HG02678 (cell line): ENCODE results near the gene NRP2.

ENCODE experiments used
- ATAC-seq: cut with Tn5 transposase; IDR thresholded peaks from one replicate; pipeline ENCODE4 v1.9.1; 2021; ENCODE audit warnings: mild to moderate bottlenecking, moderate library complexity; ENCODE audit not compliant: unreplicated experiment

The NRP2 gene

DNA sequence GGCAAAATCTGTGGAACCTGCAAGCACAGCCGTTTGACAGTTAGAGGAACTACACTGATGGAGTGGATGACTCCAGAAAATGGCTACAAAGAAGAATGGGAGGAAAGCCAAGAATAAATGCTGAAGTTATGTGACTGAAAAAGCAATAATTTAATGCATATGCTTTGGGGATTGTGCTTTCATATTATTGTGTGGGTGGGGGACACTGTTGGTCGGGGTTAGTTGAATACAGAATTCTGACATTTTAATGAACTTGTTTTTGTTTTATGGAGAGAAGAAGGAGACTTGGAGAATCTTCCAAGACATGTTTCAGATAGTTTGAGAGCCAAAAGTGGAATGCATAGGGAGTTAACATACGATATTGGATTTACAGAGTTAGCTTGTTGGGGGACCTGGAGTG, 68.5 kb downstream of the NRP2 start:
- no peak for ATAC-seq

DNA sequence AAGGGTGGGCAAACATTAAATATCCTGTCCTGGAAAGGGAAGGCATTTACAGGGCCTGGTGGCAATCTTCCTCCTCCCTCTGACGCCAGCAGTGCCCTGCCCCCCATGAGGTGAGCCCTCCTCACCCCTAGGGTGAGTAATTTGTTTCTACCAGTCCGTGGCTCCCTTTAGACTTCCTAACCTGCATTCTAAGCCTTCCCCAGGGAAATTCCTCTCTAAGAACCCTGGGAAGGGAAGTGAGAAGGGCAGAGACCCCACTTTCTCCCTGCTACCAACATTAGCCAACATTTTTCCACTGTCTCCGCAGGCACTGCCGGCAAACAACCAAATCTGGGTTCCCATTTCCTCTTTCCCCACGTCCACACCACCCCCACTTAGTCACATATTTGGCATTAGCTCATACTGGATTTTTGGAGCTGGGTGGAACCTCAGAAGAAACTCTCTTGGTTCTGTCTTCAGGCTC, 69.3 kb downstream of the NRP2 start:
- no peak for ATAC-seq

DNA sequence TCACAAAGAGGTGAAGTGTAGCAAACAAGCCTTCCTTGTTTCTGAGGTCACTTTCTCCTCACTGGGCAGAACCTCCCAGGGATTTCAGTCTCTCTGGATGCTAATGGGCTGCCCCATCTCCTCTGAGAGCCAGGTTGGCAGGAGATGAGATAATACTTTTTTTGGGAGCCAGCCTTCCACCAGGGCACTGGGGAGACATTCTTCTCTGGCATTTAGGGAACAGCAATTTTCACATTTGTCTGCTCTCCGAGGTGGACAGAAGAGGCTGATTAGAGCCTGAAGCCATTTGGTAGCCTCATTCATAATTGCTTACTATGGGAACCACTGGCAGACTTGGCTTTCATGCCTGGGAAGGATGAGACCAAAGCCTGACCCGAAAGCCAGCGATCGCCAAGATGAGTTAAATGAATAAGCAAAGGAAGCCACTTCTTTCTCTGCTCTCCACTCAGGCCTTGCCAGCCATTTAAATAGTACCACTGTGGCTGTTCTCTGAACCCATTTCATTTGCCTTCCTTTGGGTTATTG, 70.1 kb downstream of the NRP2 start:
- ATAC-seq: no peak

DNA sequence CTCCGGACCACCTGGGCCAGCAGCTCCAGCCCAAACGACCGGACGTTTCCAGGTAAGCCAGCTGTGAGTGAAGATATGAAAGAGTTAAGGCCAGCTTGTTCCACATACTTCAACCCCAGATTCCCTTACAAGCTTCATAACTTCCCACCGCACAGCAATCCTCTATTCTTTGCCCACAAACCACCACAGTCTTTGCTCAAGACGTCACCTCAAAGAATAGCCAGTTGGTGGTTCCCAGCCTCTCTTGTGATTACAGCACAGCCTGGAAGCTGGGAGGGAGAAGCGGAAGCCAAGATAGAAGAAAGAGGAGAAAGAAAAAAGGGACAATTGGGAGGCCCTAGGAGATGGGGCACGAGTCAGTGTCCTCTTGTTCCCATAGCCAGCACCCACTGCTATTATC, 70.6 kb downstream of the NRP2 start:
- no peak for ATAC-seq

DNA sequence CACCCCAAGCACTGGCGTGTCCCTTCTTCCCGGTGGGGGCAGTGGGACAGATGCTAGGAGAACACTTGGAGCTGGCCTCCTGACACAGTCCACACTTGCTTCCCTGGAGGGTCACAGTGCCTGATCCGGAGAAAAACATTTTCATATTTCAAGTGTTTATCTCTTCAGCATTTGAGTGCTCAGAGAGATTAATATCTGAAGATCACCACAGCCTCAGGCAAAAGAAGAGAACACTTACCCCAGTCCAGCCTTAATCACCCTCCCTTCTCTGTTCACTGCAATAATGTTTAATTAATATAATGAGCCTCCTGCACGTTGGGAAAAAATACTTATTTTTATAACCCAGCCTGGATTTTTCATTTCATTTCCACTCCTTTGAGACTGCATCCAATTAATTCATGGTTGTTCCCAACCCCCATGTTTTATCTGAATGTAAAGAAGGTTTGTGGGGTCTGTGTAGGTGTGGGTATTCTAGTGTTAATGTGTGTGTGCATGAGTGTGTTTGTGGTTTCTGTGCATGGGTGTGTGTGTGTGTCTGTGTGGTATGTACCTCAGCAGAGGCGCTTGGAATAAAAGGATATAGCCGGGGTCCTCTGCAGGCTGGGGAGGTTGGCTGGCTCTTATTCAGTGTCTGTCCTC, 72.1 kb downstream of the NRP2 start:
- no peak for ATAC-seq

DNA sequence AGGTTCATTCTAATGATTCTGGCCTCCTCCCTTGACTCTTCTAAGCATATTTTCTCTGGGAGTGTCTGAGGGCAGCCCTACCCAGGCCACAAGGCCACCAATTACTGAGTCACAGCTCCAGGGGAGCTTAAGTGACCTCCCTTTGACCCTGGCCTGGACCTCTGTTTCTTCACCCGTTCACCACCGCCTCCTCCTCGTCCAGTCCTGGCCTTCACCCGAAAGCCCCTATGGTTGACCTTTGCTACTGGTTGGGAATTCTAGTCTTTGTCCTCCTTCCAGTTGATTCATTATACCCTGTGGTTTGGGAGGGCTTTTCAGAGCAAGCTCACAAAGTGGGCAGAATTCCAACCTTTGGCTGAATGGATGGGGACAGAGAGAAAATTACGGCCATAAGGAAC, 72.6 kb downstream of the NRP2 start:
- no peak for ATAC-seq

DNA sequence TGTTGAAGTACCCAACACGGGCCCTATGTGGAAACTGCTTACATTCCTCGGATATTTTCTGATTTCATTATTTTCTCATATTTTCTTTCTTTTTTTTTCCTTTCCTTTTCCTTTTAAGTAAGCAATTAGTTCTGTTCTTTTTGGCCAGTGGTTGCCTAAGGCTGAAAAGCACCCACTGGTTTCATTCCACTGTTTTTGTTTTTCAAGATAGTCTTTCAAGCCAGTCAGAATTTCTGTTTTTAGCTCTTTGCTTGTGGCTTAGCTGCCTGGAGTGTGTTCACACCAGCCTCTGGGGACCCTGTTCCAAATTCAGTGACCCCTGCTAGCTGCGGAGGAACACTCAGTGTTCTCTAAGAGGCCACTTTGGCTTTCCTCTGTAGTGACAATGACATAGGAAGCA, 73.6 kb downstream of the NRP2 start:
- ATAC-seq: no peak

DNA sequence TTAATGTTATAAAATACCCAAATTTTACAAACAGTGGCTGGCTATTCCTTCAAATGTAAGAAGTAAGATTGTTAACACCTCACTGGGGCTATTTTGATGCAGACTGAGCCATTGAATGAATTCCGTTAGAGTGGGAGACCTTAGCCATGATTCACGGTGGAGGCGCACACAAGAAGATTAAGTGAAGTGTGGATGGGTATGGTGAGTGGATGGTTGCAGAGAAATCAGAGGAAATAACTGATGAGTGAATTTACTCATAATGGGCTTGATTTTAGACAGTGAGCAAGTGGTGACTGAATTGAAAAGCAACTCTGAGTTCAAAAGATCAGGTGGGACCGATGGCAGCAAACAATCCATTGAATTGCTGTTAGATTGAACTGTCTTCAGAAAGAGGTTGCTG, 75.0 kb downstream of the NRP2 start:
- ATAC-seq: no peak

DNA sequence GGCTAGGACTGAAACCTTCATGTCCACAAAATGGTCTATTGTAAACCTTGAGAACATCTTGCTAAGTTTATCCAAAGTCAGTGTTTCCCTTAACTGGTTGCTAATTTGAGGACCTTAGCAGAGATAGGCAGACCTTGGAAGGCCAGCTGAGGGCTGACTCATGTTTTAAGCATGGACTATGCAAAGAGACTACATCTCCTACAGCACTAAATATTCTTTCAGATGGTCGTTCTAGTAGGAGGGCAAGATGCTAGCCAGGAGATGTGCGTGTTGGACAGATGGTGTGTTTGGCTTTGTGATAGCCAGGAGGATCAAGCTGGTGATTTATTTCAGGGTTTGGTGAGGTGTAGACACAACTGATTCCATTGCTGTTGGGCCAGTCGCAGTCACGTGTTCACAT, 75.8 kb downstream of the NRP2 start:
- no peak for ATAC-seq

DNA sequence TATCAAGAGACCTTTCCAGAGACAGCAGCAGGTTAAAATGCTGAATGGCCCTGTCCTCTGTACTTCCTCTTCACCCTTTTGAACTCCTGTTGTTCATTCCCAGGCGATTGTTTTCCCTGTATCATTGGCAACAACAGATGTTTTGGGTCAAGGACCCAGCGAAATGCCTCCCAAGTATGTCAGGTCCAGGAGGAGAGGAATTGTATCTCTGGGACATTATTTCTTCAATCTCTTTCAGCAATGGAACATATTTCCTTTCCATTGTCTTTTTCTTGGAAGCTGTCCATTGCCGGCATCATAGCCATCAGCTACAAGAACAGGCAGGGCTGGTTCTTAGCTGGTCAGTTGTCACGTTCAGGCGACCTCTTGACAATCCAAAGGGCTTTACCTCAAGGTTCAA, 76.2 kb downstream of the NRP2 start:
- ATAC-seq: no peak

DNA sequence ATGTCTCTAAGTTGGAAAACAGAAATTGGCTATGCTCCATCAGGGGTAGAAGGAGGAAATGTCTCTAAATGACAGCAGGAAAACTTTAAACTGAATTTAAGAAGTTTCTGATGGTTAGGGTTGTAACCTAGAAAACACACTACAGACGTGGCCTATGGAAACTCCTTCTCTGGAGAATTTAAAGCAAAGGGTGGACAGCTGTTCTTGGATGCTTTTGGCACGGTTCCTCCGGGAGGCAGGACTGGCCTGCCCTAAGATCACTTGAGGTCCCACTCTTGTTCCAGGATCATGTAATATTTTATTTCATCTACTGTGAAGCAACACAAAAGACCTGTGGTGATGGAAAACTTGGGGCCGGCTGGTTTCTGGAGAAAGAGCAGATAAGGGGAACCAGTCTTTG, 77.0 kb downstream of the NRP2 start:
- ATAC-seq: no peak

DNA sequence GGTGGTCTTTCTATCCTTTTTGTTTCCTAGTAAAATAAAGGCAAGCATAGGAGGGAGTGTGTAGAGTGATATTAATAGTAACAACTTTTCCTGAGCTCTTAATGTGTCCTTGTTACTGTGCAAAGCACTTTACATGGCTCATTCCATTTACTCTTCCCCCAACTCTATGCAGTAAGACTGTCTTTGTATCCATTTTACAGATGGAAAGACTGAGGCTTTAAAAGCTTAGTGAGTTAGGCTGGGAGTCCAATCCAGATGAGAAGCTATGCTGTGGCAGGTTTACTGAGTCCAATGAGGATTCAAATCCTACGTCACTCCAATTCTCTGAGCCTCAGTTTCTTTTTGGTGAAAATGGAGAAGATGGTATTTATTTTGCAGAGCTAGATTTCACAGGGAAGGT, 77.4 kb downstream of the NRP2 start:
- no peak for ATAC-seq

DNA sequence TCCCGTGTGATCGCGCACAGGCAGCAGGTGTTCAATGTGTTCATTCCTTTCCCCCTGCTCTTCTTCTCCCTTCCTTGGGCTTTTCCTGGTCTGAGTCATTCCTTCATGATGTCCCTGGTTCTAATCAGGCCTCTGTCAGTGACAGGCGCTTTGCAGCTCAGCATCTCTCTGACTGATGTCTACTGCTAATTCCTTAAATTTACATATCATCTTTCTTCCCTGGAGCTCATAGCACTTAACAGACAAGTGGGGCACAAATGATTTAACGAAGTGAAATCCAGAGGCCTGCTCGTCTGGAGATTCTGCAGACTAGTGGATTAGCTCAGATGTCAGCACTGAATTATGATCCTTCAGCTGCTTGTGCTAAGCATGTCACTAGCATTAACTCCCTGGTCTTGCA, 77.9 kb downstream of the NRP2 start:
- no peak for ATAC-seq

DNA sequence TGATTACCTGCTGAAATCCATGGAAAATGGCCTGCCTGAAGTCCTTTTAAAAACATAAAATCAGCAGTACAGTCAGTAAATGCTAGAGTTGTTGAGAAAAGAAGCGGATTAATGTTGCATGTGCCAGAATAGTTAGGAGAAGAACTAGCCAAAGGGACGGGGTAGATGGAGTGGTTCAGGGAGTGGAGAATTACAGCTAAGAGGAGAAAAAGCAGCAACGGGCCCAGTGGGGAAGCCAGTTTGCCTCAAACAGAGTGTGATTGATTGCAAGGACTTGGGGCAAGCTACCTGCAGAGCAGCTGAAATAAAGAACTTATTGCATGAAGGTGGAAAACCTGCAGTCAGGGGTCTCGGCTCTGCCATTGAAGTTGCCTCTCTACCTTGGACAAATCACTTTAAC, 79.1 kb downstream of the NRP2 start:
- no peak for ATAC-seq

DNA sequence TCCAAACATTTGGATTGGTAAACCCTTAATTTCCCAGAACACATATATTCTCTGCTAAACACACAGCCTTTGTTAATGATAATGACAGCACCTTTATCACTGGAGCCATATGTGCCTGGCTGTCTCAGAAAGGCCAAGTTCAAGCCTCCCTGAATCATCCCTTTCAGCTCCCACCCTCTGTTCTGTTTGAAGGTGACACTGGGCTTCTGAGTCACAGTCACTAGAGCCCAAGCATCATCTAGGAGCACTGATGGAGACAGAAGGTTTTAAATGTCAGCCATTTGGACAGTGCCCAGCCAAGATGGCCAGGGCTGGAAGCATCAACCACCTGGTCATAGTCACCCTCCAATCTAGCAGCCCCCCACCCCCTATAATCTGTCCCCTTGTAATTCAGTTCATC, 80.6 kb downstream of the NRP2 start:
- ATAC-seq: no peak

DNA sequence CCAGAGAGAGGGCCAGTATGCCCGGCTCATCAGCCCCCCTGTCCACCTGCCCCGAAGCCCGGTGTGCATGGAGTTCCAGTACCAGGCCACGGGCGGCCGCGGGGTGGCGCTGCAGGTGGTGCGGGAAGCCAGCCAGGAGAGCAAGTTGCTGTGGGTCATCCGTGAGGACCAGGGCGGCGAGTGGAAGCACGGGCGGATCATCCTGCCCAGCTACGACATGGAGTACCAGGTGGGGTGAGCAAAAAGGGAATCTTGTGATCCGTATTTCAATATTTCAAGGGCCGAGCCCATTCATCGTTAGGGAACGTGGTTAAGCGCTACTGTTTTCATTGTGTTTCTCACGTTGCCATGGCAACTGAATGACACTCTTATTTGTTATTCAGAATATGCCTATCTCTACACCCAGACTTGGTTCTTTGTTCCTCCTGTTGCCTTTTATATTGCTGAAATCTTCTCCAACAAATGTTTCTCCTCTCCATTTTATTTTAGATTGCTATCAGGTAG, 81.5 kb downstream of the NRP2 start:
- no peak for ATAC-seq

DNA sequence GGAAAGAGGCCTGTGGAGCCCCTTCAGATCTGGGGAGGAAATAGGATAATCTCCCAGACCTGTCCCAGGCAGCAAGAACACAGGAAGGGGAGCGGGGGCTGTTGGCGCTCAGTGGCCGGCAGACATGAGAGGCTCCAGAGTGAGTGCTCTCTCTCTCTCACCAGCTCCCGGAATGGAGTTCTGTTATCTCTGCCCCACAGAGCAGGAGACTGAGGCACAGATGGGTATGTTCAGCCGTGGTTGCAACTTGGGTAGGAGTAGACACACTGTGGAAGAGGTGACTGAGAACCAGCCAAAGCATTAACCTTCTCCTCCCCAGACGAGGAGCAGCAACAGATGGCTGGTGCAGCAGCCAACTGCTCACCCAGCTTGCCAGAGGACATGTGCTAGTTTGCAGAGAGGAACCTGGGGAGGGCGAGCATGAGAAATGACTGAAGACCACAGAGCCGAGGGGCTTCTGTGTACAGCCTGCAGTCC, 82.0 kb downstream of the NRP2 start:
- ATAC-seq: no peak

DNA sequence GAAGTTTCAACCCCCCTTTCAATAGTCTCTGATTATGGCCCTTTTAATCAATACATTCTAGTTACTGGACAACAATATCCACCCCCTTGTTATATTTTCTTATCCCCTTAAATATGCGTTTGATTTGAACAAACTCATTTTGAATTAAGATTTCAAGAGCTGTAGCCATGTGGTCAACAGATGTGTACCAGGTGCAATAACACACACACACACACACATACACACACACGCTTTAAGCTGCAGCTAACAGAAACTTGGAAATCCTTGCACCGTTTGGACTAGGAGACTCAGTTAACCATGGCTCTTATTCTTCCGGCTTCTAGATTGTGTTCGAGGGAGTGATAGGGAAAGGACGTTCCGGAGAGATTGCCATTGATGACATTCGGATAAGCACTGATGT, 82.8 kb downstream of the NRP2 start:
- no peak for ATAC-seq

DNA sequence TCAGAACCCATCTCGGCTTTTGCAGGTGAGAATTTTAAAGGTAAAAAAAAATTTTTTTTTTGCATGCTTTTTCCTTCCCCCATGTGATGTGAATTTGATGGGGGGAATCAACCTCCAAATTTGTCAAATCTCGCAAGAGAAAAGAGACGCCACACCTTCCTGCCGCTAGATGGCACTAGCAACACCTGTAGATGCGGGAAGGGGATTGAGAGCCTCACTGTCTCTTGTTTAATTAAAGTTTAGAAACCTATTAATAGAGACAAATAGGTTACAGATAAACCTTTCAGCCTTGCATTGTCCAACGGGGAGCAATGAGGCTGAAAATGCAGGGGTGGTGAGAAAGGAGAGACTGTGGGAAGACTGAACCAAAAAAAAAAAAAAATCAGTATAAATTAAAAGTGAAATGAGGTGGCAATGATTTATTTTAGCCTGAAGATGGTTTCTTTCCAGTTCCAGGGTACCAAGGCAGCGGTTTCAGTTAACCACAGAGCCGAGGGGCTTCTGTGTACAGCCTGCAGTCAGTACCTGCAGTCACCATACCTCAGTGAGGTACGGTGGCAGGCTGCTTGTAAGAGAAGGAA, 84.6 kb downstream of the NRP2 start:
- ATAC-seq: peak; percentile 59

DNA sequence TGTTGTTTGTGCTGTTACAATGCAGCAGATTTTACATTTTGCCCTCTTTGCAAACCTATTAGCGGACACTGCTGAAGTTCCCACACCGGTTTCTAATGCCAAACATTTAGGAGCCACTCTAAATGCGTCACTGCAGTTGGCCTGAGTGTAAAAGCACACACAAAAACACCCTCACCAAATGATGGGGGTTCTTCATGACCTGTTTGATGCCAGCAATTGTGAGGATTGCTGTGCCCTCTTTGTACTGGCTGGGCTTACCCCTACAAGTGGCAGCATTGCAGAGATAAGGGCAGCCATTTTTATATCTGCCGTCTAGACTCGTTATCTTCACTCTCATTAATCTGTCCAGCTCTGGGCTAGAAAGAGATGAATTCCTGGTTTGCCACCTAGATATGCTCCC, 85.3 kb downstream of the NRP2 start:
- ATAC-seq: no peak

DNA sequence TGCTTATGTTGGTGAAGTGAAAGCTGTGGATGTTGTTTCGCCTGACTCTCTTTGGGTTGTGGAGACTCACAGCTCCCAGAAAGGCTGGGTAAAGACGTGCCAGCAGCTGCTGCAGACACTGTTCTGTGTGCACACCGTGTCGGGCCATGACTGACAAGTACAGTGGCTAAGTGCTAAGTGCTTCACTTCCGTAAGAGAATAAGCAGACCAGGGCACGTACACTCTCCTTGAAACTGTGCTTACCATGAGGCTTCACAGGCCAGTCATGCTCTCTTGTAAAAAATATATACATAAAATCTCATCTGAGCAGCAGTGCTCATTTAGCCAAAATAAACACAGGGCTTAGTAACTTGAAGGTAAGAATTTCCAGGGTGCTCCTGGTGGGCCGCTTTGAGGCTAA, 86.0 kb downstream of the NRP2 start:
- no peak for ATAC-seq

DNA sequence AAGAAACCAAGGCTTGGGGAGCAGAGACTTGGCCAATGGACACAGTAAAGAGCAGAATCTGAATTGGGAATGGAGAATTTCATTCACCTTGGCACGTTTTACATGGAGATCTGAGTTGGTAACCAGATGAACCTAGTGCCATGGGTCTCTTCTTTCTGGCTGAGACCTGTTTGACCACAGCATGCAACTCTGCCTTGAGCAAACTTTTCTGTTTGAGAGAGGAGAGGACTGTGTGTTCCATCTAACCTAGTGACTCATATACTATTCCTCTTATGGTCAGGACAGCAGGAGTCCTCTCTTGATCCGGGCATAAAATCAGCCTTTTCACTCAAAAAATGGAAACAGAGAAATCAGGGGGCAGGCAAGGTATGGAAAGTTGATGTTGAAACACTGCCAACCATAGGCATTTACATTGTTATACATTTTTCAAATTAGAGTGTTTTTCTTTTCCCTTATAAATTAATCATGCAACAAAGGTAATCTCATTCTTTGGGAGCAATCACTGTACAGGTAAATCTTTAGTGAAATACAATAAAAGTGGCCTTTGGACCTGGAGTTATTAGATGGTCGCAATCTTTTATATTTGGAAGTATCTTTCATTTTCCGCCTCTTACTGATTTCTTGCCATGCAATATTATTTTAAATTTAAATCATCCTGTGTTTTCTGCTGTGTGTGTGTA, 86.7 kb downstream of the NRP2 start:
- ATAC-seq: no peak
